Measurements from ENCODE around the gene DMD.

Gene DMD

DNA sequence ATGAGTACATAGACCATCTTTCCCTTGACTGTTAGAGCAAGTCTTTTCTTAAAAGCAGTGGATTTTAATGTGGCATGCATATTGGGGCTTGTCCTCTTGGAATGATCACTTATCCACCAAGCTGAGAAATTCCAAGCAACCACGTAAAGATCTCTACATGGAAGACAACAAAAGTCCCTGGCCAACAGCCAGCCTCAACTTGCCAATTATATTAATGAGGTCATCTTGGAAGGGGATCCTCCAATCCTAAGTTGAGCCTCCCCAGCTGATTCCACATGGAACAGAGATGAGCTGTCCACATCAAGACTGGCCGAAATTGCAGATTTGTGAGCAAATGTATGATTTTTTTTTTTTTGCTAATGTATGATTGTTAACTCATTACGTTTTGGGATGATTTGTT is 2118.9 kb downstream of the DMD start:
- no peak for DNase-seq (ENCODE audit: low read depth in 2 of 2, low spot score in 1 of 2)

DNA sequence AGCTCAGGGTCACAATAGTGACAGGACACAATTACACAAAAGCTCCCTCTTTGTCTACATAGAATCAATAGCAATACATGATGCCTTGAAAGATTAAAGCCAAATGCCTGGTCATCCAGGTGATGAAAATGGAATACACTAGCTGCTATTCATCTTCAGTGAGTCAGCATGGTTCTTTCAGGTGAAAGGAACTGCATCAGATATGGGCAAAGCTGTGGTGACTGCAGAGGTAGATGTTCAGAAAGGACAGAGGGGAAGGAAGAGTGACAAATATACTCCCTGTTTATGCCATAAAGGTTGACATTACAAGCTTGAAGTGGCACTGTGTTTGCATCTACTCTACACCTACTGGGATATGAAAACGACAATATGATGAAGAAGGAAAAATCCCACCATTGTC is 2119.5 kb downstream of the DMD start:
- no peak for DNase-seq (ENCODE audit: low read depth in 2 of 2, low spot score in 1 of 2)

DNA sequence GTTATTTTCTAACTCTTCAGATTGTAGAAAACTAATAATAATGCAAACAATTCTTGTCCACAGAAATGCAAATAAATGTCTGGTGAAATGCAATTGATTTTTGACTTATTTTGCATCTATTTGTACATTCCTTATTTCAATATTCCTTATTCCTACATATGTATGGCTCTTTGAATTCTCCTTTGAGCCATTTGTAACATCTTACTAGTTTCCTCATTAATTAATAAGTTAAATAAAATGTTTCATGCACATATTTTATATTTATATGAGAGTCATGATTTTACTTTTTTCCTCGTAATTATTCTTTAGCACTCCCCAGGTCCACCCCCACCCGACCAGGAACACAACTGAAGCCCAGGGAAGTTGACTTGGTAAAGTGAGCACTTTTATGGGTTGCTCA is 2136.8 kb downstream of the DMD start:
- no peak for DNase-seq (ENCODE audit: low read depth in 2 of 2, low spot score in 1 of 2)

DNA sequence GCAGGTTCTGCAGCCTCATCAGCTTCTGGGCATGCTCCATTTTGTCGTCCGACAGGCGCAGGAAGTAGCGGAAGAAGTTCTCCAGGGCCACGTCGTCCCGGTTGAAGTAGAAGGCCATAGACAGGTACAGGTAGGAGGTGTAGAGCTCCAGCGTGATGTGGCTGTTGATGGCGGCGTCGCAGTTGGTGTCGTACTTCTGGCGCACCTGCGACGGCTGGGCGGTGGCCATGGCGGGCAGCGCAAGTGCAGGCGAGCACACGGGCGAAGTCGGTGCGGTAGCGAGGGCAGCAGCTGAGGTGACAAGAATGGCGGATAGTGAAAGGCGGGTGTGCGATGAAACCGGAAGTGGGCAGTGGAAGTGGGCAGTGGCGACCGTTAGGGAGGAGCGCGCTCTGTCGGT is 2139.6 kb downstream of the DMD start, which contains the start of gene FTHL17:
Gene FTHL17, minus strand, starts transcription at position 317 of the 400 bp plus-strand sequence. Its CDS starts 88 bp downstream, at position 229.
- DNase-seq (ENCODE audit: low read depth in 2 of 2, low spot score in 1 of 2): no peak

DNA sequence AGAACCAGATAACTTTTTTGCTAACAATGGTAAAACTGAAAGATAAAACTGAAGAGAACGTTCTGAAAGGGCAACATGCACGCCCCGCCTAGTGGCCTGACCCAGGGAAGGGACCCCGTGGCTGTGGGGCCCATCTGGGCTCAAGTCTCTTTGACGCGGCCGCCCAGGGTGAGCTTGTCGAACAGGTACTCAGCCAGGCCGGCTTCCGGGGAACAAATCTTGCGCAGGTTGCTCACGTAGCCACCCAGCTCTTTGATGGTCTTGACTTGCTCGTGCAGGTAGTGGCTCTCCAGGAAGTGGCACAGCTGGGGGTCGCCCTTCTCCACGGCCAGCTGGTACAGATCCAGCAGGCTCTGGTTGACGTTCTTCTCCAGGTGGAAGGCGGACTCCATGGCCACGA is 2140.1 kb downstream of the DMD start:
- DNase-seq (ENCODE audit: low read depth in 2 of 2, low spot score in 1 of 2): no peak

DNA sequence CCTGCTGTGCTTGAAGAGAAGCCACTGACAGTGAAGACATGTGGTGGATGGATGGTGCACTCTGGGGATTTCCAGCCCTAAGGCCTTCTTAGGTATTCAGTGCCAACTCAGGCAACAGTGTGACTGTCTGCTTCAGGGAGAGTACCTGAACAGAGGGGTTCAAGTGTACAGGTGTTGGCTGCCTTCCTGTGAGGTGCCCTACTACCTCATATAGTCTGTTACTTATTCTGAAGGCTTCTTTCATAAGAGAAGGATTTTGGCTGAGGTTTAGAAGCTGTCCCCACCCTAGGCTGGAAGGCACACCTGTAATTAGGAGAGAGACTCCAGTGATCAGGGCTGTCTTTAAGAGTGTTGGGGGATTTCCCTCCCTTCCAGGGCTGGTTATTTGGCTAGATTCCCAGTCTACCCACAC is 2141.3 kb downstream of the DMD start:
- no peak for DNase-seq (ENCODE audit: low read depth in 2 of 2, low spot score in 1 of 2)

All from stimulated activated CD8-positive, alpha-beta memory T cell treated with anti-CD3 and anti-CD28 coated beads, Interleukin-4, amount 100 ng/mL, for 4 hours (primary cell).